IMR-90 (cell line): ENCODE measurements around the gene GRAMD1A. TPM values are rescaled to one million over a fixed set of nuclear protein-coding genes. Genes with fewer than 3 reads are reported as not detected.

Experiments used
- ATAC-seq: fragments of 200-7000 bp; cut with Tn5 transposase; 2 replicates; pipeline ENCODE4 v1.9.1; 2020; ENCODE audit warnings: low read depth, mild to moderate bottlenecking, moderate library complexity
- BruUV-seq: library from RNA; stranded (reverse); fragments of 400-500 nt; replicated peaks from 2 replicates; lab custom pipeline; 2021; lab: Mats Ljungman, UMichigan
- CTCF ChIA-PET: fragments of 300-600 bp; formaldehyde crosslinking; extraction: SDS; loops from one replicate; lab custom pipeline; 2021; ENCODE audit warnings: antibody characterized with exemption; lab: Yijun Ruan, JAX
- POLR2A ChIA-PET: fragments of 300-600 bp; sonication (Branson Sonifier 250); formaldehyde crosslinking; loops from one replicate; lab custom pipeline; 2022; ENCODE audit warnings: antibody characterized with exemption; ENCODE audit not compliant: unreplicated experiment; lab: Charles Lee
- DNase-seq: peaks from one replicate; pipeline ENCODE4 v3.0.0; 2013
- H2AFZ ChIP-seq: replicated peaks from 2 replicates; pipeline ENCODE3; 2013; ENCODE audit warnings: low read length, mild to moderate bottlenecking; ENCODE audit not compliant: poor library complexity
- H2AK5ac ChIP-seq: 2 replicates; pipeline ENCODE4 v1.6.1; 2013; ENCODE audit warnings: low read depth, low read length, inconsistent platforms
- H2AK9ac ChIP-seq: replicated peaks from 2 replicates; pipeline ENCODE3; 2013; ENCODE audit warnings: mild to moderate bottlenecking, low read depth, low read length, moderate library complexity; ENCODE audit not compliant: poor library complexity
- H2BK120ac ChIP-seq: 2 replicates; pipeline ENCODE4 v1.6.1; 2013; ENCODE audit warnings: low read depth, low read length, inconsistent platforms
- H2BK15ac ChIP-seq: 3 replicates; pipeline ENCODE4 v1.6.1; 2013; ENCODE audit warnings: low read depth, low read length, inconsistent platforms
- H2BK20ac ChIP-seq: 2 replicates; pipeline ENCODE4 v1.6.1; 2013; ENCODE audit warnings: low read depth, mild to moderate bottlenecking, inconsistent platforms, low read length, moderate library complexity
- H2BK5ac ChIP-seq: 2 replicates; pipeline ENCODE4 v1.6.1; 2013; ENCODE audit warnings: mild to moderate bottlenecking, low read depth, low read length, inconsistent platforms; ENCODE audit not compliant: poor library complexity, severe bottlenecking
- H3K14ac ChIP-seq: replicated peaks from 2 replicates; pipeline ENCODE4 v1.6.1; 2013; ENCODE audit warnings: low read depth, low read length, inconsistent platforms
- H3K18ac ChIP-seq: 2 replicates; pipeline ENCODE4 v1.6.1; 2013; ENCODE audit warnings: low read depth, low read length, control low read depth
- H3K23ac ChIP-seq: 2 replicates; pipeline ENCODE4 v1.6.1; 2013; ENCODE audit warnings: low read depth, low read length, inconsistent platforms
- H3K27ac ChIP-seq: 2 replicates; pipeline ENCODE4 v1.5.1; 2013; ENCODE audit warnings: mild to moderate bottlenecking, control low read depth, low read length; ENCODE audit not compliant: insufficient read depth
- H3K27me3 ChIP-seq: 2 replicates; pipeline ENCODE4 v1.6.1; 2013; ENCODE audit warnings: low read length; ENCODE audit not compliant: control insufficient read depth, insufficient read depth
- H3K36me3 ChIP-seq: 2 replicates; pipeline ENCODE4 v1.6.1; 2013; ENCODE audit warnings: low read length, mixed read lengths; ENCODE audit not compliant: control insufficient read depth, insufficient read depth
- H3K4ac ChIP-seq: 2 replicates; pipeline ENCODE4 v1.6.1; 2013; ENCODE audit warnings: low read depth, low read length, inconsistent platforms
- H3K4me1 ChIP-seq: 2 replicates; pipeline ENCODE4 v1.6.1; 2013; ENCODE audit warnings: low read length, mixed read lengths; ENCODE audit not compliant: control insufficient read depth, insufficient read depth
- H3K4me2 ChIP-seq: 2 replicates; pipeline ENCODE4 v1.6.1; 2013; ENCODE audit warnings: low read depth, mild to moderate bottlenecking, control low read depth, low read length, moderate library complexity
- H3K4me3 ChIP-seq: 2 replicates; pipeline ENCODE4 v1.5.1; 2013; ENCODE audit warnings: low read depth, mild to moderate bottlenecking, control low read depth, low read length, moderate library complexity; ENCODE audit not compliant: insufficient read depth
- H3K56ac ChIP-seq: 2 replicates; pipeline ENCODE4 v1.6.1; 2013; ENCODE audit warnings: low read length, inconsistent platforms; ENCODE audit not compliant: insufficient read depth; ENCODE audit errors: extremely low read depth
- H3K79me1 ChIP-seq, 2 experiments: 2 replicates each; pipeline ENCODE4 v1.6.1; 2013; ENCODE audit warnings: low read length in 2 of 2, inconsistent platforms in 1 of 2, low read depth in 1 of 2
- H3K9ac ChIP-seq: 2 replicates; pipeline ENCODE4 v1.6.1; 2013; ENCODE audit warnings: low read depth, low read length, control low read depth
- H3K9me1 ChIP-seq: 2 replicates; pipeline ENCODE4 v1.6.1; 2013; ENCODE audit warnings: low read length, inconsistent platforms; ENCODE audit not compliant: insufficient read depth
- H3K9me3 ChIP-seq: 2 replicates; pipeline ENCODE4 v1.6.1; 2013; ENCODE audit warnings: low read length; ENCODE audit not compliant: control insufficient read depth, insufficient read depth
- H4K20me1 ChIP-seq: 2 replicates; pipeline ENCODE4 v1.6.1; 2013; ENCODE audit warnings: low read length, inconsistent platforms; ENCODE audit not compliant: insufficient read depth
- H4K5ac ChIP-seq: 2 replicates; pipeline ENCODE4 v1.6.1; 2013; ENCODE audit warnings: mild to moderate bottlenecking, low read depth, low read length, control low read depth
- H4K8ac ChIP-seq, 2 experiments: 2 replicates each; pipeline ENCODE4 v1.6.1; 2013; ENCODE audit warnings: low read depth in 2 of 2, low read length in 2 of 2, control low read depth in 1 of 2, inconsistent platforms in 1 of 2
- H4K91ac ChIP-seq: 2 replicates; pipeline ENCODE4 v1.6.1; 2013; ENCODE audit warnings: low read depth, low read length, inconsistent platforms; ENCODE audit not compliant: insufficient read depth
- MAZ ChIP-seq: IDR thresholded peaks from 2 replicates; pipeline ENCODE4 v1.6.1; 2012; ENCODE audit warnings: low read depth, mild to moderate bottlenecking, low read length, improper control_type of control experiment, moderate library complexity, borderline replicate concordance
- WGBS, 2 experiments: methylation state at CpG; one replicate each; pipeline versions ENCODE4 v1.1.5 to v1.1.7; 2013; ENCODE audit warnings: missing lambda C conversion rate in 2 of 2; ENCODE audit not compliant: insufficient read length in 1 of 2; ENCODE audit errors: extremely low coverage in 2 of 2; 5-methylcytosine and 5-hydroxymethylcytosine counted together
- dilution Hi-C: fragments of 300-500 bp; cut with HindIII; formaldehyde crosslinking; loops from one replicate; pipeline ENCODE4 v1.14.3; 2018; ENCODE audit warnings: low sequenced_read_pairs; ENCODE audit not compliant: unreplicated experiment
- in situ Hi-C: fragments of 300-500 bp; cut with MboI; formaldehyde crosslinking; loops from 3 replicates; pipeline ENCODE4 v1.14.3; 2019; ENCODE audit warnings: low sequenced_read_pairs, inconsistent platforms, mixed read lengths
- intact Hi-C: fragments of 100-400 bp; cut with micrococcal nuclease; formaldehyde crosslinking; loops from 2 replicates; pipeline ENCODE4 v1.10.0; 2022
- polyA plus RNA-seq, 3 experiments: library from polyadenylated mRNA; depleted of rRNA; stranded (reverse); fragments of >200 nt; gene quantifications; 2 replicates each; pipeline ENCODE4 v1.2.3, GENCODE V29; 2012; ENCODE audit warnings: low replicate concordance in 1 of 3
- total RNA-seq: library from RNA; depleted of rRNA; stranded (reverse); fragments of >200 nt; gene quantifications from 2 replicates; pipeline ENCODE4 v1.2.3, GENCODE V29; 2012
- TF ChIP-seq, protein P1 (sequence below): conservative IDR thresholded peaks from 2 replicates; pipeline ENCODE4 v1.5.1; 2012; ENCODE audit warnings: mild to moderate bottlenecking, low read depth, low read length, improper control_type of control experiment

GRAMD1A gene
- total and polyA plus RNA-seq, 2 of the 4 experiments (the other 2 are of a cell fraction) = 11.1 to 63.0 TPM

DNA sequence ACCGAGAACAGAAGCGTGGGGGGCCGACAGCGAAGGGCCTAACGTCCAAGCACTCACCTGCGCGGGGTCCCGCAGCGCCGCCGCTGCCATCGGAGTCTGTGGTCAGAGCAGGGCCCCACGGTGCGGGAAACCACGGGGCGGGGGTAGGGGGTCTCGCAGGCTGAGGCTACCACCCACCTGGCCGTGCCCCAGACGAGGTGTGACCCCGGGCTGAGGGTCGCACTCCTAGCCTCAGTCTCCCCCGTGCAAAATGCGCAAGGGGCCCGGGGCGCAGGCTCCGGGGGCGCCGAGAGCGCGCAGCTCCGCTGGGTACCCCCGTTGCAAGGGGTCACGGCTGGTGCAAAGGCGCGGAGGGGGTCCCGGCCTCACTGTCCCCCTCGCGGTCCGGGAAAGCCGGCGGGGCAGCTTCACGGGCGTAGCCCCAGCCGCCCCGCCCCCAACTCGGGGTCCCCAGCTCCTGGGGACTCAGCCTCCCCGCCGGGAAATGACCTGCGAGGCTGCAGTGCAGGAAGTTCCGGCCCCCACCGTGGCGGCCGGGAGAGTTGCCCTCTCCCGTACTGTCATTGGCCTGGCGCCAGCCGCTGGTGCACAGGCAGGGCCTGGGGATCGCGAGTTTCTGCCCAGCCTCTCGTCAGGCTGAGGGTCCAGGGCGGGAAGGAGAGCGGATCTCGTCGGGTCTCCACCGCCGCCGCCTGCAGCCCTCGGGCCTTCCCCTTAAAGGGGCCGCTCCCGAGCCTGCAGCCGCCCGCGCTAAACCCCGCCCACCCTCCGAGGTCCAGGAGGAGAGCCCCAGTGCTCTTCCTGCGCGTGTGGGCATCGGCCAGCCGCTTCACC lies 36.3 kb upstream of the GRAMD1A start, which contains the start of gene ZNF792:
Gene ZNF792 (minus strand): TSS at position 657 of the 834 bp plus-strand sequence. CDS start 567 bp downstream, at position 90.
- Histone ChIP-seq H3K4me1 (peaks cover 3% of the 10 kb centered on the region), H3K79me1 (peaks cover 26 to 43% of the 10 kb centered on the region in 2 experiments), H3K9ac (peak within 1 kb of the TSS; percentile 54), H2AFZ (peak within 1 kb of the TSS; percentile 90), H2AK5ac (peak within 1 kb of the TSS; percentile 11), H3K27ac (peak within 1 kb of the TSS; percentile 48; the same call in 1 of the 2 replicates), H3K9me3 (peaks cover 24% of the 10 kb centered on the region), H3K14ac (peak within 1 kb of the TSS; percentile 81), H4K5ac (0 out of 2 replicates have a peak within 1 kb of the TSS, but pooled peaks have one; percentile 15), H3K18ac (no peak within 1 kb of the TSS), H2BK15ac (no peak within 1 kb of the TSS), H2AK9ac (peak within 1 kb of the TSS; percentile 91), H3K4ac (peak within 1 kb of the TSS; percentile 65), H3K4me2 (peak within 1 kb of the TSS; percentile 90), H3K27me3 (no peaks in the 10 kb centered on the region), H3K23ac (peak within 1 kb of the TSS; percentile 52; the same call in 1 of the 2 replicates), H3K4me3 (peak within 1 kb of the TSS; percentile 75), H2BK120ac (no peak within 1 kb of the TSS), H4K91ac (no peak within 1 kb of the TSS; the same call in none of the 2 replicates), H4K20me1 (peaks cover 26% of the 10 kb centered on the region), H3K36me3 (peaks cover 13% of the 10 kb centered on the region), H2BK5ac (no peak within 1 kb of the TSS), H3K9me1 (peaks cover 20% of the 10 kb centered on the region), H4K8ac (peak within 1 kb of the TSS; percentile 75 to 80; a peak in 3 of 4 replicates), H3K56ac (peak within 1 kb of the TSS; percentile 3; the same call in 1 of the 2 replicates), H2BK20ac (no peak within 1 kb of the TSS)
- dilution Hi-C loops = no loop called here
- no TSS peak for BruUV-seq
- WGBS, 2 experiments = 1% methylated on average over 24 of the region's 78 CpGs; no CpG with 5 or more reads in 1 of the 2 experiments
- TF ChIP-seq, protein P1, sequence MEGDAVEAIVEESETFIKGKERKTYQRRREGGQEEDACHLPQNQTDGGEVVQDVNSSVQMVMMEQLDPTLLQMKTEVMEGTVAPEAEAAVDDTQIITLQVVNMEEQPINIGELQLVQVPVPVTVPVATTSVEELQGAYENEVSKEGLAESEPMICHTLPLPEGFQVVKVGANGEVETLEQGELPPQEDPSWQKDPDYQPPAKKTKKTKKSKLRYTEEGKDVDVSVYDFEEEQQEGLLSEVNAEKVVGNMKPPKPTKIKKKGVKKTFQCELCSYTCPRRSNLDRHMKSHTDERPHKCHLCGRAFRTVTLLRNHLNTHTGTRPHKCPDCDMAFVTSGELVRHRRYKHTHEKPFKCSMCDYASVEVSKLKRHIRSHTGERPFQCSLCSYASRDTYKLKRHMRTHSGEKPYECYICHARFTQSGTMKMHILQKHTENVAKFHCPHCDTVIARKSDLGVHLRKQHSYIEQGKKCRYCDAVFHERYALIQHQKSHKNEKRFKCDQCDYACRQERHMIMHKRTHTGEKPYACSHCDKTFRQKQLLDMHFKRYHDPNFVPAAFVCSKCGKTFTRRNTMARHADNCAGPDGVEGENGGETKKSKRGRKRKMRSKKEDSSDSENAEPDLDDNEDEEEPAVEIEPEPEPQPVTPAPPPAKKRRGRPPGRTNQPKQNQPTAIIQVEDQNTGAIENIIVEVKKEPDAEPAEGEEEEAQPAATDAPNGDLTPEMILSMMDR = no peak
- 0 out of 2 replicates have a peak, but pooled peaks have one; percentile 24 for TF ChIP-seq MAZ
- in situ Hi-C loops = no loop called here
- intact Hi-C loops = no loop called here
- DNase-seq (peak; percentile 34), ATAC-seq (peak; percentile 93)
- ChIA-PET CTCF (interaction anchor here (0.6 kb wide), 1 partner anchor 24 kb away, joined by 5 read pairs; no protein-coding TSS in a partner anchor), POLR2A (no interaction called here)
